Transverse colon (tissue), 4 donors: ENCODE measurements around the gene ATOH1.

Experiments
- EP300 ChIP-seq: sonication (generic); formaldehyde crosslinking; IDR thresholded peaks from one replicate; pipeline ENCODE4 v1.6.1; 2017; ENCODE audit warnings: antibody characterized with exemption, low read depth
- POLR2A ChIP-seq: fragments of 450-650 bp; IDR thresholded peaks from one replicate; pipeline ENCODE4 v1.6.1; 2016; ENCODE audit warnings: antibody characterized with exemption, mild to moderate bottlenecking, moderate library complexity
- POLR2AphosphoS5 ChIP-seq, 3 donors: sonication (generic); formaldehyde crosslinking; IDR thresholded peaks; one replicate each; pipeline ENCODE4 v1.6.1; 2016; ENCODE audit warnings: antibody characterized with exemption in 3 of 3
- TF ChIP-seq, protein P1 (sequence below), 5 experiments: fragments of 200-600 bp in 3 of 5; fragments of 450-650 bp in 2 of 5; sonication (generic) in 3 of 5; IDR thresholded peaks; 1 replicate in 2 of 5; 2 replicates in 3 of 5; pipeline ENCODE4 v1.5.1; 2016 to 2017; ENCODE audit warnings: antibody characterized with exemption in 5 of 5, inconsistent platforms in 3 of 5, mild to moderate bottlenecking in 2 of 5, moderate library complexity in 1 of 5

DNA sequence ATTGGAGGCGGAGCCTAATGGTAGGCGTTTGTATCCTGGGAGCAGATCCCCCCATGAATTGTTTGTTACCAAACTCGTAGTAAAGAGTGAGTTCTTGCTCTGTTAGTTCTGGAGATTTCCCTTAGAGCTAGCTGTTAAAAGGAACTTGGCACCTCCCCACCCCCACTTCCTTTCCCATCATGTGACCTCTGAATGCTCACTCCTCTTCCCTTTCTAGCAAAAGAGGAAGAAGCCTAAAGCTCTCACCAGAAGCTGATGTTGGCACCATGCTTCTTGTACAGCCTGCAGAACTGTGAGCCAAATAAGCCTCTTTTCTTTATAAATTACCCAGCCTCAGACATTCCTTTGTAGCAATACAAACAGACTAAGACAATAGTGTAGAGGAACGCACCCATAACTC is 13.8 kb upstream of the ATOH1 start:
- TF ChIP-seq, protein P1, sequence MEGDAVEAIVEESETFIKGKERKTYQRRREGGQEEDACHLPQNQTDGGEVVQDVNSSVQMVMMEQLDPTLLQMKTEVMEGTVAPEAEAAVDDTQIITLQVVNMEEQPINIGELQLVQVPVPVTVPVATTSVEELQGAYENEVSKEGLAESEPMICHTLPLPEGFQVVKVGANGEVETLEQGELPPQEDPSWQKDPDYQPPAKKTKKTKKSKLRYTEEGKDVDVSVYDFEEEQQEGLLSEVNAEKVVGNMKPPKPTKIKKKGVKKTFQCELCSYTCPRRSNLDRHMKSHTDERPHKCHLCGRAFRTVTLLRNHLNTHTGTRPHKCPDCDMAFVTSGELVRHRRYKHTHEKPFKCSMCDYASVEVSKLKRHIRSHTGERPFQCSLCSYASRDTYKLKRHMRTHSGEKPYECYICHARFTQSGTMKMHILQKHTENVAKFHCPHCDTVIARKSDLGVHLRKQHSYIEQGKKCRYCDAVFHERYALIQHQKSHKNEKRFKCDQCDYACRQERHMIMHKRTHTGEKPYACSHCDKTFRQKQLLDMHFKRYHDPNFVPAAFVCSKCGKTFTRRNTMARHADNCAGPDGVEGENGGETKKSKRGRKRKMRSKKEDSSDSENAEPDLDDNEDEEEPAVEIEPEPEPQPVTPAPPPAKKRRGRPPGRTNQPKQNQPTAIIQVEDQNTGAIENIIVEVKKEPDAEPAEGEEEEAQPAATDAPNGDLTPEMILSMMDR (IDR thresholded peaks at IDR 0.05), result no peak
- TF ChIP-seq POLR2A, result no peak
- TF ChIP-seq EP300, result no peak
- TF ChIP-seq POLR2AphosphoS5 (IDR thresholded peaks at IDR 0.05), result no peak
